Smooth muscle cell (in vitro differentiated cells): ENCODE data around the gene PPP2R5E. TPM values are rescaled to one million over a fixed set of nuclear protein-coding genes. Genes with fewer than 3 reads are reported as not detected.
"Not testable (repeated sequence)": the region's sequence is repeated elsewhere in the genome, so short reads cannot be mapped to it uniquely, and the experiment has no call there.

Experiments
- DNase-seq: peaks from one replicate; lab custom pipeline; 2025; ENCODE audit not compliant: unreplicated experiment; lab: John Stamatoyannopoulos, UW
- H2AFZ ChIP-seq: fragments of 200-600 bp; sonication (generic); 2 replicates; pipeline ENCODE4 v1.6.0; 2016; ENCODE audit warnings: antibody characterized with exemption, low read depth, mild to moderate bottlenecking
- H3F3A ChIP-seq: fragments of 200-600 bp; sonication (generic); 2 replicates; pipeline ENCODE4 v1.6.0; 2017; ENCODE audit warnings: antibody characterized with exemption, low read depth
- H3K27ac ChIP-seq: fragments of 200-600 bp; sonication (generic); 2 replicates; pipeline ENCODE4 v1.5.1; 2016; ENCODE audit warnings: low read depth, mild to moderate bottlenecking
- H3K27me3 ChIP-seq: fragments of 200-600 bp; sonication (generic); 2 replicates; pipeline ENCODE4 v1.6.1; 2016; ENCODE audit warnings: low read depth, mild to moderate bottlenecking
- H3K36me3 ChIP-seq: fragments of 200-600 bp; sonication (generic); 2 replicates; pipeline ENCODE4 v1.5.1; 2016; ENCODE audit warnings: low read depth
- H3K4me1 ChIP-seq: fragments of 200-600 bp; sonication (generic); 2 replicates; pipeline ENCODE4 v1.5.1; 2016; ENCODE audit warnings: low read depth
- H3K4me2 ChIP-seq: fragments of 200-600 bp; sonication (generic); 2 replicates; pipeline ENCODE4 v1.6.0; 2016; ENCODE audit warnings: mild to moderate bottlenecking
- H3K4me3 ChIP-seq: fragments of 200-600 bp; sonication (generic); 2 replicates; pipeline ENCODE4 v1.5.1; 2016; ENCODE audit warnings: mild to moderate bottlenecking
- H3K79me2 ChIP-seq: fragments of 200-600 bp; sonication (generic); 2 replicates; pipeline ENCODE4 v1.6.0; 2016; ENCODE audit warnings: low read depth, mild to moderate bottlenecking
- H3K9ac ChIP-seq: fragments of 200-600 bp; sonication (generic); 2 replicates; pipeline ENCODE4 v1.6.0; 2016; ENCODE audit warnings: low read depth
- H3K9me3 ChIP-seq: fragments of 200-600 bp; sonication (generic); replicated peaks from 2 replicates; pipeline ENCODE4 v1.5.1; 2016; ENCODE audit warnings: low read depth
- H4K20me1 ChIP-seq: fragments of 200-600 bp; sonication (generic); 2 replicates; pipeline ENCODE4 v1.6.0; 2016; ENCODE audit warnings: low read depth
- CTCF ChIP-seq: fragments of 200-600 bp; sonication (generic); IDR thresholded peaks from 2 replicates; pipeline ENCODE4 v1.5.1; 2017; ENCODE audit warnings: borderline replicate concordance, mild to moderate bottlenecking, antibody characterized with exemption; ENCODE audit not compliant: insufficient read depth, poor library complexity, severe bottlenecking
- WGBS: methylation state at CpG from one replicate; pipeline ENCODE4 v1.1.7; 2016; ENCODE audit warnings: low lambda C conversion rate; 5-methylcytosine and 5-hydroxymethylcytosine counted together
- polyA plus RNA-seq: library from polyadenylated mRNA; unstranded; fragments of >200 nt; fragmentation: Nextera tagmentation; extraction: Ambion mirVana; gene quantifications from 2 replicates; pipeline ENCODE4 v1.2.1, GENCODE V29; 2016
- total RNA-seq: library from RNA; depleted of rRNA; stranded (reverse); fragments of >200 nt; gene quantifications from 2 replicates; pipeline ENCODE4 v1.2.3, GENCODE V29; 2014

The PPP2R5E gene
- total and polyA plus RNA-seq, 2 experiments from 2014 or later = 31.7 to 47.7 TPM

- no peak overlapping the region for H3K4me3 ChIP-seq
- WGBS = 88% methylated on average over 12 of the region's 12 CpGs
- H3F3A ChIP-seq = no peaks in the 10 kb centered on the region
- no peaks in the 10 kb centered on the region for H3K27me3 ChIP-seq
- peaks cover 79% of the 10 kb centered on the region for H3K79me2 ChIP-seq
- H3K4me1 ChIP-seq = no peaks in the 10 kb centered on the region
- no peak overlapping the region for H3K27ac ChIP-seq
- DNase-seq = no peak
- TF ChIP-seq CTCF = no peak
- no peak overlapping the region for H3K4me2 ChIP-seq
- H3K9me3 ChIP-seq = no peaks in the 10 kb centered on the region
- no peak overlapping the region for H2AFZ ChIP-seq
- H3K36me3 ChIP-seq = no peaks in the 10 kb centered on the region
- peaks cover 78% of the 10 kb centered on the region for H4K20me1 ChIP-seq
- no peak overlapping the region for H3K9ac ChIP-seq
Measured at GRCh38 chr14:63524537-63525155, 18.5 kb downstream of the PPP2R5E start.

- H3K79me2 ChIP-seq = peaks cover 79% of the 10 kb centered on the region
- no peak overlapping the region for H3K4me3 ChIP-seq
- H3K4me2 ChIP-seq = no peak overlapping the region
- whole genome bisulfite sequencing = 98% methylated on average over 4 of the region's 4 CpGs
- H2AFZ ChIP-seq = no peak overlapping the region
- H3F3A ChIP-seq = no peaks in the 10 kb centered on the region
- H3K27ac ChIP-seq = no peak overlapping the region
- DNase-seq = no peak
- peaks cover 76% of the 10 kb centered on the region for H4K20me1 ChIP-seq
- no peaks in the 10 kb centered on the region for H3K36me3 ChIP-seq
- H3K9me3 ChIP-seq = no peaks in the 10 kb centered on the region
- no peaks in the 10 kb centered on the region for H3K27me3 ChIP-seq
- TF ChIP-seq CTCF = no peak
- H3K9ac ChIP-seq = no peak overlapping the region
- H3K4me1 ChIP-seq = no peaks in the 10 kb centered on the region
Measured at GRCh38 chr14:63523735-63524426, 19.3 kb downstream of the PPP2R5E start.

GRCh38 chr14:63522511-63522910 is 20.7 kb downstream of the PPP2R5E start:
- H3K4me2 ChIP-seq, H3K36me3 ChIP-seq, H3K27ac ChIP-seq, H3F3A ChIP-seq, H2AFZ ChIP-seq, H3K9me3 ChIP-seq, H3K4me1 ChIP-seq, H3K27me3 ChIP-seq, DNase-seq, H3K9ac ChIP-seq, H3K4me3 ChIP-seq: not testable (repeated sequence)
- peaks cover 79% of the 10 kb centered on the region for H3K79me2 ChIP-seq
- 100% methylated on average over 1 of the region's 41 CpGs for WGBS
- H4K20me1 ChIP-seq = peaks cover 76% of the 10 kb centered on the region

- DNase-seq = no peak
- H3K9me3 ChIP-seq = no peaks in the 10 kb centered on the region
- no peak for TF ChIP-seq CTCF
- H3K27ac ChIP-seq = no peak overlapping the region
- H4K20me1 ChIP-seq = peaks cover 89% of the 10 kb centered on the region
- 93% methylated on average over 2 of the region's 2 CpGs for WGBS
- H2AFZ ChIP-seq = no peak overlapping the region
- H3K9ac ChIP-seq = no peak overlapping the region
- H3K4me1 ChIP-seq = peaks cover 4% of the 10 kb centered on the region
- no peaks in the 10 kb centered on the region for H3F3A ChIP-seq
- no peaks in the 10 kb centered on the region for H3K27me3 ChIP-seq
- peaks cover 89% of the 10 kb centered on the region for H3K79me2 ChIP-seq
- no peak overlapping the region for H3K4me3 ChIP-seq
- no peaks in the 10 kb centered on the region for H3K36me3 ChIP-seq
- H3K4me2 ChIP-seq = no peak overlapping the region
Measured at GRCh38 chr14:63517354-63517753, 25.8 kb downstream of the PPP2R5E start.
